ENCODE data around the gene RAD54L.

The RAD54L gene

DNA sequence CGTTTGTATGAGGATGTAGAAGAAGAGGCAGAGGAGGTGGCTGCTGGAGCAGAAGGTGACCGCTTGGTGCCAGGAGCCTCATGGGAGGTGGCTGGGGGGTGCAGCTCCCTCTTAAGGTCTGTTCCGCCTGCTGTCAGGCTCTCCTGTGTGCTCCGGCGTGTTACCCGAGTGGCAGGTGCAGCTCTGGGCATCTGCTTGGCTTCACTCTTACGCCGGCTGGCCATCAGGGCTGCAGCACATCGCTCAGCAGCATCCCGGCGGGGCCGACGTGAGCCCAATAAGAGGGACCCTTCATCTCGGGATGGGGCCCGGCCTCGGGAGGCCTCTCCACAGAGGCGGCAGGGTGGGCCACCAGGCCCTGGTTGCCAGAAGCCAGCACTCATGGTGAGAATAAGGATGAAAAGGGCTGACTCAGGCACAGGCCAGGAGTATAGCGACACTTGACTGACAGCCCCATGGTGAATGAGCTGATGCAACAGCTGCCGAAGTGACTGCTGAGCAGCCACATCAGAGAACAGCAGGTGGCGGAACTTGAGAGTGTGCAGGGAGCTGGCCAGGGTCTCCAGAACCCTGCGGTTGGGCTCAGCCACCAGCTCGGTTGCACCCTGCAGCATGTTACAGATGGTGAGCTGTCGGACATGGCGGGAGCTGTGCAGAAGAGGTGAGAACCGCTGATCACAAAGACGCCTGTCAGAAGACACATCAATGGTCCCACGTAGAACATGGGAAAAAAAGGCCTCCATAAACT is 38.3 kb downstream of the RAD54L start:
- DNase-seq (ENCODE audit: low read depth), result no peak
- H3K4me3 ChIP-seq (replicated peaks; ENCODE audit: low read depth, low read length), result no peak overlapping the region
- TF ChIP-seq, protein P1, sequence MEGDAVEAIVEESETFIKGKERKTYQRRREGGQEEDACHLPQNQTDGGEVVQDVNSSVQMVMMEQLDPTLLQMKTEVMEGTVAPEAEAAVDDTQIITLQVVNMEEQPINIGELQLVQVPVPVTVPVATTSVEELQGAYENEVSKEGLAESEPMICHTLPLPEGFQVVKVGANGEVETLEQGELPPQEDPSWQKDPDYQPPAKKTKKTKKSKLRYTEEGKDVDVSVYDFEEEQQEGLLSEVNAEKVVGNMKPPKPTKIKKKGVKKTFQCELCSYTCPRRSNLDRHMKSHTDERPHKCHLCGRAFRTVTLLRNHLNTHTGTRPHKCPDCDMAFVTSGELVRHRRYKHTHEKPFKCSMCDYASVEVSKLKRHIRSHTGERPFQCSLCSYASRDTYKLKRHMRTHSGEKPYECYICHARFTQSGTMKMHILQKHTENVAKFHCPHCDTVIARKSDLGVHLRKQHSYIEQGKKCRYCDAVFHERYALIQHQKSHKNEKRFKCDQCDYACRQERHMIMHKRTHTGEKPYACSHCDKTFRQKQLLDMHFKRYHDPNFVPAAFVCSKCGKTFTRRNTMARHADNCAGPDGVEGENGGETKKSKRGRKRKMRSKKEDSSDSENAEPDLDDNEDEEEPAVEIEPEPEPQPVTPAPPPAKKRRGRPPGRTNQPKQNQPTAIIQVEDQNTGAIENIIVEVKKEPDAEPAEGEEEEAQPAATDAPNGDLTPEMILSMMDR (IDR thresholded peaks at IDR 0.05; ENCODE audit: low read length, missing control alignments), result no peak

DNA sequence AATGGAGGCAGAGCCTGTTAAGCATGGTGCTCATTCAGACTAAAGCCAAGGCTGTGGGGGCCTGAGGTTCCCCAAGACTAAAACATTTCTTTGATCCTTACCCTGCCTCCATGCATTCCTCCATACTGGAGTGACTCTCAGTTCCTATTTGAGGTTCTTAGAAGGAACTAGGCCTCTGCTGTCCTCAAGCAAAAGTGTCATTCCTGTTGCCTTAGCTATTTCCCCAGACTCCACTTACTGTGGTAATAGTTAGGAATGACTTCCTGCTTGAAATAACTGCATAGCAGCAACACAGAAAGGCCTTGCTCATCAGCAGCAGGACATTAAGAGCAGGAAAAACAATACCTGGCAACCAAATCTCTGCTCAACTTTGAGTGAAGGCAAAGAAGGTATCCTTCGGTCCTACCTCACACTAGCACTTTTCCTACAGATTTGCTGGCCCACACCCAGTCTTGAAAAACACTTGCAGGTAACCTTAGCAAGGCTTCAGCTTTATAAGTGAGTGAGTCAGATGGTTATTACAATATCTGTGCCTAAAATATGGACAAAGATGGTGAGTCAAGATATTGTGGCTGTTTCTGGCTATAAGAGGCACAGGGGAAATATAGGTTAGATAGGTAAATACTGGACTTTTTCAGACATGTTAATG is 41.0 kb downstream of the RAD54L start:
- TF ChIP-seq, protein P1 (IDR thresholded peaks at IDR 0.05; ENCODE audit: low read length, missing control alignments), result no peak
- no peak overlapping the region for H3K4me3 ChIP-seq (replicated peaks; ENCODE audit: low read depth, low read length)
- peak; percentile 61 for DNase-seq (ENCODE audit: low read depth)

DNA sequence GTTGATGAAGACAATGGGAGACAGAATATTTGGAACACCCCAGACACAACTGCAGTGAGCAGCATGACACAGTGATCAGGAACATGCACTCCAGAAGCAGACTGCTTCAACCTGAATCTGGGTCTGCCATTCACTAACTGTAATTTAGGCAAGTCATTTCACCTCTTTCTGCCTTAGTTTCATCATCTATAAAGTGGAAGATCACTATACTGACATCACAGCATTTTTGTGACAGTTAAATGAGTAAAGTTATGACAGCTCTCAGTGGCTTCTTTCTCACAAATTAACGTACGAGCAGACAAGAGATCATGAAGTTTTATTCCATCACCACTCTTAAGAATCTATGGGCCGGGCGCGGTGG is 41.6 kb downstream of the RAD54L start:
- no peak for DNase-seq (ENCODE audit: low read depth)
- H3K4me3 ChIP-seq (replicated peaks; ENCODE audit: low read depth, low read length), result no peak overlapping the region
- TF ChIP-seq, protein P1 (IDR thresholded peaks at IDR 0.05; ENCODE audit: low read length, missing control alignments), result no peak

DNA sequence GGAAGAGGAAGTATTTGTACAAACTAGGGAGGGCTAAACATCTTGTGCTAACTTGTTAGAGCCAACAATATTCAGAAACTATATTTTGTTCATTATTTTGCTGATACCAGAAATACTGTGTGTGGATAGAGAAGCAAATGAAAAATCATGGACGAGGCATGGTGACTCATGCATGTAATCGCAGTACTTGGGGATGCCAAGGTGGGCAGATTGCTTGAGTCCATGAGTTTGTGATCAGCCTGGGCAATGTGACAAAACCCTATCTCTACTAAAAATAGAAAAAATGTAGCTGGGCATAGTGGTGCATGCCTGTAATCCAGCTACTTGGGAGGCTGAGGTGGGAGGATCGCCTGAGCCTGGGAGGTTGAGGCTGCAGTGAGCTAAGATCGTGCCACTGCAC is 42.4 kb downstream of the RAD54L start:
- DNase-seq (ENCODE audit: low read depth), result no peak
- TF ChIP-seq, protein P1 (IDR thresholded peaks at IDR 0.05; ENCODE audit: low read length, missing control alignments), result no peak
- no peak overlapping the region for H3K4me3 ChIP-seq (replicated peaks; ENCODE audit: low read depth, low read length)

DNA sequence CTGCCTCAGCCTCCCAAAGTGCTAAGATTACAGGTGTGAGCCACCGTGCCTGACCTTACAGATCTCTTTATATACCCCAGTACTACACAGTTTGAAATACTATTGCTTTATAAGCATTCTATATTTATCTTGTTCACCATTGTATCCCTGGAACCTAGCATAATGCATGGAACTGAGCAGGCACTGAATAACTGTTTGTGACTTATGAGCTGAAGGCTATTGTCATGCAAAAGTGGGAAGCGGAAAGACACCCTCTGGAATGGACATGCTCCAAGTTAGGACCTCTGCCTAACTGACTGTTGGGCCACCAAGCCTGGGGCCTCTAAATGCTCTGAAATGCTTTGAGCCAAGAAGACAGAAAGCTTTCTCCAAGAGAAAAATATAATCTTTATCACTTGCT is 47.7 kb downstream of the RAD54L start:
- TF ChIP-seq, protein P1 (IDR thresholded peaks at IDR 0.05; ENCODE audit: low read length, missing control alignments), result no peak
- H3K4me3 ChIP-seq (replicated peaks; ENCODE audit: low read depth, low read length), result no peak overlapping the region
- no peak for DNase-seq (ENCODE audit: low read depth)

DNA sequence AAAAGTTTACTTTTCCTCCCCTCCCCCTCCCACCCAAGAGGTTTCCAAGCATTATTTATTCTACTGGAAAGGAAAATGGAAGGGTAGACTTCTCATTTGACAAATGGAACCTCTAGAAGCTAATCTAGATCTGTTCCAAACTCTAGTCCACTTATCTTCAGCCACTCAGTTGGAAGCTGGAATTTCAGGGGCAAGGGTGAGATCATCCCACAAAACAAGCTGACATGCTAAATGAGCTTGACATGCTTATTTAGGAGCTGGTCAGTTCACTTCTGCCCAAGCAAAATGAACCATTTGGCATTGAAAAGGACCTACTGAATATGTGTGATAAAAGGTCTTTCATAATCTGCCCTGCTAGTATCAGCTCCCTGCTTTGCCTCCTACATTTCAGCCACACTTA is 50.8 kb downstream of the RAD54L start:
- H3K4me3 ChIP-seq (replicated peaks; ENCODE audit: low read depth, low read length), result no peak overlapping the region

More for the DNA sequence above, 50.8 kb downstream of the RAD54L start:
- TF ChIP-seq, protein P1 (IDR thresholded peaks at IDR 0.05; ENCODE audit: low read length, missing control alignments), result no peak
- no peak for DNase-seq (ENCODE audit: low read depth)

Data from fibroblast of pulmonary artery (primary cell).